GM12891 (cell line): Measurements from ENCODE around the gene GPR22.

Experiments used
- PAX5 ChIP-seq: IDR thresholded peaks from 2 replicates; pipeline ENCODE4 v1.6.1; 2011; ENCODE audit warnings: low read length, moderate library complexity, mild to moderate bottlenecking; ENCODE audit not compliant: insufficient read depth, severe bottlenecking
- POLR2A ChIP-seq: IDR thresholded peaks from 2 replicates; pipeline ENCODE4 v1.6.1; 2011; ENCODE audit warnings: low read depth, low read length, control low read depth
- POLR2AphosphoS5 ChIP-seq: IDR thresholded peaks from 2 replicates; pipeline ENCODE4 v1.6.1; 2011; ENCODE audit warnings: low read depth, low read length, control low read depth
- SPI1 ChIP-seq: IDR thresholded peaks from 2 replicates; pipeline ENCODE4 v1.6.1; 2011; ENCODE audit warnings: low read depth, low read length, control low read depth
- TAF1 ChIP-seq: IDR thresholded peaks from 2 replicates; pipeline ENCODE4 v1.6.1; 2011; ENCODE audit warnings: low read depth, low read length, control low read depth

- TF ChIP-seq TAF1 (no peak), POLR2AphosphoS5 (no peak), POLR2A (no peak), PAX5 (no peak), SPI1 (no peak)
Measured at GRCh38 chr7:107446988-107447387, 22.9 kb upstream of the GPR22 start.
